Measurements from ENCODE around the gene ATOH8.

DNA sequence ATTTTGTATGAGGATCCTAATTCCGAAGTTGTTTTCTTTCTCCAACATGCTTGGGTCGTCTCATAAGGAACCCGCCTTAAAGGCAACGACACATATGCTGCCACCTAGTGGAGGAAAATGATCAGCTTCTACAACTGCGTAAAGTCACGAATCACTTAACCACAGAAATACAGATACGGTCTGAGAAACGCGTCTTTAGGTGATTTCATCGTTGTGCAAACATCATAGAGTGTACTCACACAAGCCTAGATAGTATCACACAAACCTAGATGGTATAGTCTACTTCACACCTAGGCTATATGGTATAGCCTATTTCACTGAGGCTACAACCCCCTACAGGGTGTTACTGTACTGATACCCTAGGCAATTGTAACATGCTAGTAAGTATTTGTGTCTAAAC is 46.5 kb upstream of the ATOH8 start:
- TF ChIP-seq, protein P1, sequence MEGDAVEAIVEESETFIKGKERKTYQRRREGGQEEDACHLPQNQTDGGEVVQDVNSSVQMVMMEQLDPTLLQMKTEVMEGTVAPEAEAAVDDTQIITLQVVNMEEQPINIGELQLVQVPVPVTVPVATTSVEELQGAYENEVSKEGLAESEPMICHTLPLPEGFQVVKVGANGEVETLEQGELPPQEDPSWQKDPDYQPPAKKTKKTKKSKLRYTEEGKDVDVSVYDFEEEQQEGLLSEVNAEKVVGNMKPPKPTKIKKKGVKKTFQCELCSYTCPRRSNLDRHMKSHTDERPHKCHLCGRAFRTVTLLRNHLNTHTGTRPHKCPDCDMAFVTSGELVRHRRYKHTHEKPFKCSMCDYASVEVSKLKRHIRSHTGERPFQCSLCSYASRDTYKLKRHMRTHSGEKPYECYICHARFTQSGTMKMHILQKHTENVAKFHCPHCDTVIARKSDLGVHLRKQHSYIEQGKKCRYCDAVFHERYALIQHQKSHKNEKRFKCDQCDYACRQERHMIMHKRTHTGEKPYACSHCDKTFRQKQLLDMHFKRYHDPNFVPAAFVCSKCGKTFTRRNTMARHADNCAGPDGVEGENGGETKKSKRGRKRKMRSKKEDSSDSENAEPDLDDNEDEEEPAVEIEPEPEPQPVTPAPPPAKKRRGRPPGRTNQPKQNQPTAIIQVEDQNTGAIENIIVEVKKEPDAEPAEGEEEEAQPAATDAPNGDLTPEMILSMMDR (IDR thresholded peaks at IDR 0.05; ENCODE audit: extremely low read depth in 1 of 2, insufficient read depth in 1 of 2, low read depth in 1 of 2, low read length in 2 of 2), result peak; percentile 77 to 87
- TF ChIP-seq MYC (IDR thresholded peaks at IDR 0.05; ENCODE audit: low read depth, low read length) (no peak), POLR2A (IDR thresholded peaks at IDR 0.05; ENCODE audit: low read depth, low read length) (no peak), JUN (IDR thresholded peaks at IDR 0.05; ENCODE audit: borderline replicate concordance, insufficient read depth, insufficient read length, low read depth) (no peak), FOS (IDR thresholded peaks at IDR 0.05; ENCODE audit: borderline replicate concordance, insufficient read depth, low read length) (no peak), EZH2 (IDR thresholded peaks at IDR 0.05; ENCODE audit: borderline replicate concordance, low read depth, low read length, severe bottlenecking) (no peak)

All from endothelial cell of umbilical vein (primary cell).